ENCODE measurements around the gene FABP1.

FABP1 gene

DNA sequence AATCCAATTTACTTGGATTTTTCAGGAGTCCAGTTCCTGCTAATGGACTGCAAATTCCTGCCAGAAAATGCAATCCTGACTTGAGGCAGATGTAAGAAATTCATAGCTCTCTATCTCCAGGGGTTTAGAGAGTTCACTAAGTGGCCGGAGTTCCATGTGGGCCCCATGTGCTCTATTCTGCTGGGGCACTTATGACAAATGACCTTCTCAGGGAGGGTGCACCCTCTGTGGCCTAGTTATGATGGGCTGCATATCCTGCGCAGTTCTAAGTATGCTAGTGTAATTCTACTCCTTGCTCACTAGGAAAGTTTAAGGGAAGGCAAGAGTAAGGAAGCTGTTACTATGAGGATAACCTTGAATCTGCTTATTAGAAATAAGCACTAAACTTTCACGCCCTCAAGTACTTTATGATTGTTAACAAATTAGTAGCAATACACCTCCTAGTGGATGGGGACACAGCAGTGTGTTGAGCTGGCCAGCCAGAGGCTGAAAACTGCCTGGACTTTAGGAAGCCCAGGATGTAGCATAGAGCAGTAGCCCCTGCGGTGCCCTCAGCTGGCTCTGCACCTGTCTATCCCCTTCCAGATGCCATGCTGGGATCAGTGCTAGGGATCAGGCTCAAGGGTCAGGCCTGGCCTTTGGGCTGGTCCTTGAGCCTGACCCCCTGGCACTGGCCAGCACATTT, 45.8 kb downstream of the FABP1 start:
- no peak for DNase-seq (ENCODE audit: low spot score)

DNA sequence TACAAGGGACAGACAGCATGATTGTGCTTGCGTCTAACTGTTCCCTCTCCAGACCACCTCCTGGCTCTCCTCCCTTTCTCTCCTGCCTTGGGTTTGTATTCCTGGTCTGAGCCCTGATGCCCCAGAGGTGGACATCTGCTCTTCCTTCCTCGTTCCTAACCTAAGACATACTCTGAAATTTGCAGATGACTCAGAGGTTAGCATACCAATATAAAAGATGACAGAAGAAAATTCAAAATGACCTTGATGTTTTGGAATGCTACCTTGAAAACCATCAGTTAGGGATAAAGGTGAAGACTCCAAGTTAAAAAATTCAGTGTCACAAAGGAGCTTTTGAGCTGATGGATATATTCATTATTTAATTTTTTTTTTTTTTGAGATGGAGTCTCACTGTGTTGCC, 47.3 kb downstream of the FABP1 start:
- no peak for DNase-seq (ENCODE audit: low spot score)

DNA sequence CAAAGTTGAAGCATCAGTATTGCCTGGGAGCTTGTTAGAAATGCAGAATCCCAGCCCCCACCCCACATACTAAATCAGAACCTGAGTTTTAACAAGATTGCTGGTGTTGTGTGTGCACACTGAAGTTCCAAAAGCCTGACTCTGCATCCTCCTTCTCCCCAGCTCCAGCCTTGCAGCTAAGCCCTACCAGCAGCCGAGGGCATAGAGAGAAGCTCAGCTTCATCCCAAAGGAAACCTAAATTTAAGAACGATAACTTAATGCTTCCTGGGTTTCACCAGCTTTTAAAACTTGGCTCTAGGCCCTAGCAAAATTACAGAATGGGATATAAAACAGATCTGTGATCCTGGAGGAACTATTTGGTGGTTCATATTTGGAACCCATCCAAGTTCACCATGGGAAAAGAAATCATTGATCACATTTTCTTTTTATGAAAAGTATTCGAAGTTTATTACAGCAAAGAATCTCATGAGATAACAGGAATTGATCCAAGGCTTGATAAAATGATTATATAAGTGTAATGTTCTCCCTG, 49.2 kb downstream of the FABP1 start:
- no peak for DNase-seq (ENCODE audit: low spot score)

DNA sequence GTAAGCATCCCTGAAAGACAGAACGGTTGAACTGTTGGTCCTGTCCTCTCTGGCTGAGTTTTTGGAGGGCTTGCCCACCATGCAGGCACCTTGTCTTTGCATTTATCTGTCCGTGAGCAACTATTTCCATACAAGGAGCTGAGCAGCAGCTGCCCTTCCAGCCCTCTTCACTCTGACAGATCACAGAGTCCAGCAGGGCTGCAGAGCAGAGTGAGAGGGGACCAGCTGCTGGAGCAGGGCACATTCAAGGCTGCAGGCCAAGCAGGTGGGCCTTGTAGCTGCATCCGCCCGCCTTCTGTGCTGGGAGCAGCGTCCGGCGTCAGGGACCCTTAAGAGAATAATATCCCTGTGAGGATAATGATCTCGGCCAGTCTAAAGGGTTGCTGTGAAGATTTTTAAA, 50.8 kb downstream of the FABP1 start:
- no peak for DNase-seq (ENCODE audit: low spot score)

DNA sequence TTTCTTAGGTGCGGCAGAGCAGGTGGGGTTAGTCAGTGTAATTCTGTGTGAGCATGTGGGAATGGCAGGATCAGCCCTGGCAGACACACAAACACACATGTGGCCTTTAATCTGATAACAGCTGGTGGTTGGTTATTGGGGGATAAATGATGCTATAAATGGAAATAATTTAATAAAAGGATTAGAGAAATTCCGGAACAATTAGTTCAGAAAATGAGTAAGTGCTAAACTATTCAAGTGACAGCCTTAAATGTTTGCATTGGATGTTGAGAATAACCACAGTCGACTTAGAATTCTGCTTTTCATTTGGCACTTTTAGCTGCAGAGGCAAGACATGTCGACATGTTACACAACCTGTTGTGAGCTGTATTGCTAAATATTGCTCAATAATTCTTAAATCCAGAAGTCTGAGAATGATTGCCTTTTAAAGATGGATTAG, 53.0 kb downstream of the FABP1 start:
- no peak for DNase-seq (ENCODE audit: low spot score)

DNA sequence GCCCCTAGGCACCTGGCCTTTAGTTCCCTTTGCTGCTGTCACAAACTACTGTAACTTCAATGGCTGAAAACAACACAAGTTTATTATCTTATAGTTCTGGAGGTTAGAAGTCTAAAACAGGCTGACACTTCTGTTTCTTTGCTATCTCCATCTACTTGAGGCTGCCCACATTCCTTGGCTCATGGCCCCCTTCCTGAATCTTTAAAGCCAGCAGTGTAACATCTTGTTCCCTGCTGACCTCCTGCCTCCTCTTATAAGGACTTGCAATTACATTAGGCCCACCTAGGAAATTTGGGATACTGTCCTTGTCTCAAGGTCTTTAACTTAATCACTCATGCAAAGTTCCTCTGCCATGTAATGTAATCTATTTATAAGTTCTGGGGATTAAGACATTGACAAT, 53.7 kb downstream of the FABP1 start:
- DNase-seq (ENCODE audit: low spot score): no peak

Measured in CD4-positive, alpha-beta T cell treated with Interleukin-2 at 100 ng/mL for 4 hours (primary cell).